Measurements from ENCODE around the gene TMEM109.

DNA sequence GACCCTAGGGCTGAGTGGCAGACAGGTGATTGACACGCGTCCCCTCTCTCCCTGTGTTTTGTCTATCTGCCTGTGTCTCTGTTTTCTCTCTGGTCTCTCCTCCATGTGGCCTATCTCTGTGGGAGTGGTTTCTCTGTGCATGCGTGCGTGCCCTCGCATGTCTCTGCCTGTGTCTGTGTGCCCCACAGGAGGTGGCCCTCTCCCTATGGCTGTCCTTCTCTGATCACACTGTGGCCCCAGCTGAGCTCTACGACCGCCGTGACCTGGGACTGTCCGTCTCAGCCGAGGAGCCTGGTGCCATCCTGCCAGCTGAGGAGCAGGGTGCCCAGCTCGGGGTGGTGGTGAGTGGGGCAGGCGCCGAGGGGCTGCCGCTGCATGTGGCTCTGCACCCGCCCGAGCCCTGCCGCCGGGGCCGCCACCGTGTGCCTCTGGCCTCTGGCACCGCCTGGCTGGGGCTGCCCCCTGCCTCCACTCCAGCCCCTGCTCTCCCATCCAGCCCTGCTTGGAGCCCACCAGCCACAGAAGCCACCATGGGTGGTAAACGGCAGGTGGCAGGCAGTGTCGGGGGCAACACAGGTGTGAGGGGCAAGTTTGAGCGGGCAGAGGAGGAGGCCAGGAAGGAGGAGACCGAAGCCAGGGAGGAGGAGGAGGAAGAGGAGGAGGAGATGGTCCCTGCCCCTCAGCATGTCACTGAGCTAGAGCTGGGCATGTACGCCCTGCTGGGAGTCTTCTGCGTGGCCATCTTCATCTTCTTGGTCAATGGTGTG is 21.9 kb downstream of the TMEM109 start:
- TF ChIP-seq, protein P1, sequence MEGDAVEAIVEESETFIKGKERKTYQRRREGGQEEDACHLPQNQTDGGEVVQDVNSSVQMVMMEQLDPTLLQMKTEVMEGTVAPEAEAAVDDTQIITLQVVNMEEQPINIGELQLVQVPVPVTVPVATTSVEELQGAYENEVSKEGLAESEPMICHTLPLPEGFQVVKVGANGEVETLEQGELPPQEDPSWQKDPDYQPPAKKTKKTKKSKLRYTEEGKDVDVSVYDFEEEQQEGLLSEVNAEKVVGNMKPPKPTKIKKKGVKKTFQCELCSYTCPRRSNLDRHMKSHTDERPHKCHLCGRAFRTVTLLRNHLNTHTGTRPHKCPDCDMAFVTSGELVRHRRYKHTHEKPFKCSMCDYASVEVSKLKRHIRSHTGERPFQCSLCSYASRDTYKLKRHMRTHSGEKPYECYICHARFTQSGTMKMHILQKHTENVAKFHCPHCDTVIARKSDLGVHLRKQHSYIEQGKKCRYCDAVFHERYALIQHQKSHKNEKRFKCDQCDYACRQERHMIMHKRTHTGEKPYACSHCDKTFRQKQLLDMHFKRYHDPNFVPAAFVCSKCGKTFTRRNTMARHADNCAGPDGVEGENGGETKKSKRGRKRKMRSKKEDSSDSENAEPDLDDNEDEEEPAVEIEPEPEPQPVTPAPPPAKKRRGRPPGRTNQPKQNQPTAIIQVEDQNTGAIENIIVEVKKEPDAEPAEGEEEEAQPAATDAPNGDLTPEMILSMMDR (IDR thresholded peaks at IDR 0.05): no peak
- no peak for TF ChIP-seq POLR2A (IDR thresholded peaks at IDR 0.05)
